NCI-H460 (cell line): ENCODE data around the gene GABRG2. TPM values are rescaled to one million over a fixed set of nuclear protein-coding genes. Genes with fewer than 3 reads are reported as not detected.
A peak's percentile ranks its signal among the peaks of the same experiment; 100 is the strongest.
"Not testable (repeated sequence)": the region's sequence is repeated elsewhere in the genome, so short reads cannot be mapped to it uniquely, and the experiment has no call there.

ENCODE experiments used
- DNase-seq: peaks from one replicate; pipeline ENCODE4 v3.0.0-alpha.2; 2016; ENCODE audit warnings: low read depth; ENCODE audit errors: extremely low read depth
- polyA plus RNA-seq: library from polyadenylated mRNA; depleted of rRNA; stranded (reverse); fragments of >200 nt; gene quantifications from 2 replicates; pipeline ENCODE4 v1.2.3, GENCODE V29; 2014; cell fraction: nucleus; rRNA removed
- total RNA-seq: library from RNA; depleted of rRNA; stranded (reverse); fragments of >200 nt; shearing (Covaris generic); gene quantifications from 2 replicates; pipeline ENCODE4 v1.2.3, GENCODE V29; 2014; rRNA removed

The GABRG2 gene
- total RNA-seq, result not detected in 2 replicates
- polyA plus RNA-seq, result not detected in 2 replicates

GRCh38 chr5:162067655-162068411, at the start of gene GABRG2:
Gene GABRG2, plus strand, starts transcription at chr5:162067773. Its CDS starts 227 bp downstream, at chr5:162068000.
- DNase-seq, result no peak

- DNase-seq, result no peak
Measured at GRCh38 chr5:162025312-162025711, 42.3 kb upstream of the GABRG2 start.

GRCh38 chr5:162026803-162027202, 40.8 kb upstream of the GABRG2 start:
- DNase-seq, result no peak

DNA sequence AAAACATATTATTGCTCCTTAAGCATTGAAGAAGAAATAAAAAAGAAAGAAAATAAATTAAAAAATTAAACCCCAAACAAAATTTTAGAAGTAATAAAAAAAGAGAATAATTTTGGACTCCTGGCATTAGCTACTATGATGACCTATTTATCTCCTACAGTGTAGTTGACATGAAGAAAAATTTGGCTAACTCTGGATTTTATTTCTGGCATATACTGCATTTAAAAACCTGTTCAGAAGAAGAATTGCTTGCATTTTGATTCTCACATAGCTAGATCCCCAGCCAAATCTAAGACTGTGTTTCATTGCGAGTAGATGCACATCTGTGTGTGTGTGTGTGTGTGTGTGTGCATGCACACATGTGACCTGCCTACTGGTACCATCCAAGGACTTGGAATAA, 30.1 kb upstream of the GABRG2 start:
- no peak for DNase-seq

GRCh38 chr5:162047279-162047678, 20.3 kb upstream of the GABRG2 start:
- no peak for DNase-seq

DNA sequence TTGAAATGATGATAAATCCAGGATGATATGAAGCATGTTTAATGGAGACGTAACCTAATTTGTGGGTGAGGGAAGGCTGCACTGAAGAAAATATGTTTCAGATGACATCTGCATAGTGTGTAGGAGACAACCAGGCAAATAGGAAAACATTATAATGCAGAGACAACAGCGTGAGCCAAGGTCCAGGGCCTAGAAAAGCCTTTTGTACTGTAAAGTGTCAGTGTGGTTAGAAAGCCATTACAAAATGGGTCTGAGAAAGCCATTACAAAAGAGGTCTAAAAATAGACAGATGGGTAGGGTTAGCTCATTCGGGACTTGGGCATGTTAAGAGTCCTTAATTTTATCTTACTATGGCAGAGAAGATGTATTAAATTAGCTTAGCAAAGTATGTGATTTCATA, 14.9 kb upstream of the GABRG2 start:
- no peak for DNase-seq

DNA sequence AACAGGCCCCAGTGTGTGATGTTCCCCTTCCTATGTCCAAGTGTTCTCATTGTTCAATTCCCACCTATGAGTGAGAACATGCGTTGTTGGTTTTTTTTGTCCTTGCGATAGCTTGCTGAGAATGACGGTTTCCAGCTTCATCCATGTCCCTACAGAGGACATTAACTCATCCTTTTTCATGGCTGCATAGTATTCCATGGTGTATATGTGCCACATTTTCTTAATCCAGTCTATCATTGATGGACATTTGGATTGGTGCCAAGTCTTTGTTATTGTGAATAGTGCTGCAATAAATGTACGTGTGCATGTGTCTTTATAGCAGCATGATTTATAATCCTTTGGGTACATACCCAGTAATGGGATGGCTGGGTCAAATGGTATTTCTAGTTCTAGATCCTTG, 12.5 kb upstream of the GABRG2 start:
- DNase-seq, result not testable (repeated sequence)

- DNase-seq, result no peak
Measured at GRCh38 chr5:162067162-162067561, 411 bp upstream of the GABRG2 start.

- DNase-seq, result peak; percentile 38
Measured at GRCh38 chr5:162068412-162068811, 839 bp downstream of the GABRG2 start.

GRCh38 chr5:162068936-162069335, 1.4 kb downstream of the GABRG2 start:
- DNase-seq, result no peak

- no peak for DNase-seq
Measured at GRCh38 chr5:162078805-162079204, 11.2 kb downstream of the GABRG2 start.

GRCh38 chr5:162091336-162091735, 23.8 kb downstream of the GABRG2 start:
- DNase-seq, result no peak

- DNase-seq, result no peak
Measured at GRCh38 chr5:162096448-162096847, 28.9 kb downstream of the GABRG2 start.

- DNase-seq, result no peak
Measured at GRCh38 chr5:162107591-162107990, 40.0 kb downstream of the GABRG2 start.

DNA sequence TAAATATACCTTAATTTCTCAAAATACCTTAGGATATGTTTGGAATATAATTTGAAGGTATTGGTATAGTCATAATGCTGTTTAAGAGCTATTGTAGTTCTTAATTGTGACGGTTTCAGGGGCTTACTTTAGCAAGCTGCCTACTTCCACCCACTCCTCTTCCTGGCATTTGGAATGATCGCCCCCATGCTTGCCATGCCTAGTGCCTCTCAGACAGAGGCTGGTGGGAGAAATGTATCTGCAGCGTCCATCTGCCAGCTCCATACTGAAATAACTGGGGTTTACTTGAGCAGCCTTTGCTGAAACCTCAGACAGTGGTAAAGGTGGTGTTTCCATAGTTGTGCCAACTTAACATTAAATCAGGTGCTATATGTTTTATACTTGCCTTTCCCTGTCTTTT, 52.2 kb downstream of the GABRG2 start:
- no peak for DNase-seq

- DNase-seq, result no peak
Measured at GRCh38 chr5:162128117-162128516, 60.5 kb downstream of the GABRG2 start.

- DNase-seq, result no peak
Measured at GRCh38 chr5:162132348-162132747, 64.8 kb downstream of the GABRG2 start.

DNA sequence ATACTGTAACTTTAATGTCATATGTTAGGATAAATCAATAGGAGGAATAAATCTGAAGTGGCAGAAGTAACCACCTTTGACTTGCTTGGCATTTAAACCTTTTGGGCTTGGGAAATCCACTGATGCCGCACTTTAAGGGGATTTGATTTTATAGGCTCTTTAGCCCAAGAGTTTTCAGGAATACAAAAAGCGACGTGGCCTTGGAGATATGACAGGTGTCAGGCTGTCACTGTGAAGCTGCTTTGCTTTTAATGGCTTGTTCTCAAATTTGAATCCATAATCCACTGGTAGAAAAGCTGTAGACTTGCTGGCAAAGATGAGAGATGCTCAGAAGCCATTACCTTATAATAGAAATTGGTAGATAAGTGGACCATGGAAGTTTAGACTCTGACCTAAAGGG, 71.6 kb downstream of the GABRG2 start:
- DNase-seq, result no peak

- DNase-seq, result no peak
Measured at GRCh38 chr5:162154242-162154641, 86.7 kb downstream of the GABRG2 start.

- no peak for DNase-seq
Measured at GRCh38 chr5:162160401-162160800, 92.8 kb downstream of the GABRG2 start.

DNA sequence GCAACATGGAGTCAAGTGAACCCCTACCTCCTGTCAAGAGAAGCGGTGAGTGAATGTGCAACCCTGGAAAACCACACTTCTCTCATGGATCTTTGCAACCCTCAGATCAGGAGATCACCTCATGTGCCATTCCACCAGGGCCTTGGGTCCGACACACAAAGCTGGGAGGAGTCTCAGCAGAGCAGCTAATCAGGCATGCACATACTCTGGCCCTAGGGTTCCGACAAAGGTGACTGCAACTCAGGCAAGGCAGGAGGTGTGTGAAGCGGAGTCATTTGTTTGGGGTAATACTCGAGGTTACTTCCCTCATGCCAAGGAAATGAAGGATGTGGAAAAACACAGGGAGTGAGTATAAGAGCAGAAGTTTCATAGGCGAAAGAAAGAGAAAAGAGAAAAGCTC, 96.1 kb downstream of the GABRG2 start:
- no peak for DNase-seq

GRCh38 chr5:162174358-162174974, 106.9 kb downstream of the GABRG2 start:
- peak; percentile 11 for DNase-seq
